Natural killer cell treated with Interleukin-12 subunit alpha and Interleukin-12 subunit beta and Interleukin-15 and Interleukin-18, amount 100 ng/mL, for 72 hours (primary cell): Measurements from ENCODE around the gene RFFL. TPM values are rescaled to one million over a fixed set of nuclear protein-coding genes. Genes with fewer than 3 reads are reported as not detected.
"Not testable (repeated sequence)": the region's sequence is repeated elsewhere in the genome, so short reads cannot be mapped to it uniquely, and the experiment has no call there.

Experiments
- ATAC-seq, 2 donors: fragments of 150-1000 bp; cut with Tn5 transposase in 1 of 2; sonication (Bioruptor Pico), chemical (Tn5 transposase) in 1 of 2; 2 replicates each; pipeline ENCODE4 v1.10.0; 2021
- DNase-seq: peaks from one replicate; pipeline ENCODE4 v3.0.0; 2022; ENCODE audit warnings: low spot score
- H3K27ac Mint-ChIP-seq, 2 donors: 1 replicate in 1 of 2; 2 replicates in 1 of 2; pipeline ENCODE4 v1.8.0; 2022; ENCODE audit warnings: mixed read lengths in 2 of 2, mild to moderate bottlenecking in 1 of 2, moderate library complexity in 1 of 2
- H3K27me3 Mint-ChIP-seq, 2 donors: 1 replicate in 1 of 2; 2 replicates in 1 of 2; pipeline ENCODE4 v1.8.0; 2022; ENCODE audit warnings: mixed read lengths in 2 of 2
- H3K36me3 Mint-ChIP-seq: one replicate; pipeline ENCODE4 v1.8.0; 2022; ENCODE audit warnings: mixed read lengths
- H3K4me1 Mint-ChIP-seq, 2 donors: 1 replicate in 1 of 2; 2 replicates in 1 of 2; pipeline ENCODE4 v1.8.0; 2022; ENCODE audit warnings: low read depth in 2 of 2, mixed read lengths in 2 of 2, mild to moderate bottlenecking in 1 of 2
- H3K4me3 Mint-ChIP-seq: one replicate; pipeline ENCODE4 v1.8.0; 2022; ENCODE audit warnings: mixed read lengths
- H3K9me3 Mint-ChIP-seq: 2 replicates; pipeline ENCODE4 v1.8.0; 2022; ENCODE audit warnings: mixed read lengths
- total RNA-seq, 2 donors: library from RNA; stranded (reverse); gene quantifications; one replicate each; pipeline ENCODE4 v1.2.3, GENCODE V29; 2022

Gene RFFL
- total RNA-seq, 2 donors from 2014 or later: 87.6 to 91.5 TPM

GRCh38 chr17:35000965-35001364, 62.5 kb downstream of the RFFL start:
- H3K36me3 Mint-ChIP-seq: peaks cover 11% of the 10 kb centered on the region

DNA sequence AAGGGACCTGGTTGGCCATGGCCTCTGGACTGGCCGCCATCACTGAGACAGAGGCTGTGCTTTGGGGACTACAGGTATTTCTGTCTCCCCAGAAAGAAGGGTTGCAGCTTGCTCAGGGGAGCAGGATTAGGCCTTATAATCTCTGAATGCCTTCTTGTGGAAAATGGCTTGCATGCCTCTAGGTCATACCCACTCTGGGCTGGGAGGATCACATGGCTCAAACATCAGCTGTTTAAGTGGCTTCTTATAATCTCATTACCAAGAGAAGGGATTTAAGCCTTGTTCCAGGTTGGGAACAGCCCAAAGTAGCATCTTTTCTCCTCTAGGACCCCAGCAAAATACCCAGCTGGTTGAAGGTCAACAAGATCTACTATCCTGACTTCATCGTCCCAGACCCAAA, 64.1 kb downstream of the RFFL start:
- H3K27me3 Mint-ChIP-seq: no peaks in the 10 kb centered on the region
- no peaks in the 10 kb centered on the region for H3K9me3 Mint-ChIP-seq
- H3K36me3 Mint-ChIP-seq: peaks cover 11% of the 10 kb centered on the region
- H3K27ac Mint-ChIP-seq: peak overlapping the region; percentile 37 to 39
- peaks cover 0 to 13% of the 10 kb centered on the region in 2 donors for H3K4me1 Mint-ChIP-seq
- DNase-seq (no peak), ATAC-seq (no peak)
- H3K4me3 Mint-ChIP-seq: no peak overlapping the region

More at GRCh38 chr17:35000965-35001364, 62.5 kb downstream of the RFFL start:
- peaks cover 0 to 13% of the 10 kb centered on the region in 2 donors for H3K4me1 Mint-ChIP-seq
- not testable (repeated sequence) for H3K4me3 Mint-ChIP-seq, H3K9me3 Mint-ChIP-seq, ATAC-seq, H3K27me3 Mint-ChIP-seq, DNase-seq
- peak overlapping the region in 1 of 2 donors; percentile 56 for H3K27ac Mint-ChIP-seq

GRCh38 chr17:34998205-34998604, 65.3 kb downstream of the RFFL start:
- H3K4me3 Mint-ChIP-seq: no peak overlapping the region
- H3K27ac Mint-ChIP-seq: peak overlapping the region; percentile 40 to 74
- peaks cover 2 to 16% of the 10 kb centered on the region in 2 donors for H3K4me1 Mint-ChIP-seq
- no peaks in the 10 kb centered on the region for H3K9me3 Mint-ChIP-seq
- no peaks in the 10 kb centered on the region for H3K27me3 Mint-ChIP-seq
- DNase-seq (peak; percentile 79), ATAC-seq (peak; percentile 90 to 91)
- H3K36me3 Mint-ChIP-seq: peaks cover 11% of the 10 kb centered on the region

DNA sequence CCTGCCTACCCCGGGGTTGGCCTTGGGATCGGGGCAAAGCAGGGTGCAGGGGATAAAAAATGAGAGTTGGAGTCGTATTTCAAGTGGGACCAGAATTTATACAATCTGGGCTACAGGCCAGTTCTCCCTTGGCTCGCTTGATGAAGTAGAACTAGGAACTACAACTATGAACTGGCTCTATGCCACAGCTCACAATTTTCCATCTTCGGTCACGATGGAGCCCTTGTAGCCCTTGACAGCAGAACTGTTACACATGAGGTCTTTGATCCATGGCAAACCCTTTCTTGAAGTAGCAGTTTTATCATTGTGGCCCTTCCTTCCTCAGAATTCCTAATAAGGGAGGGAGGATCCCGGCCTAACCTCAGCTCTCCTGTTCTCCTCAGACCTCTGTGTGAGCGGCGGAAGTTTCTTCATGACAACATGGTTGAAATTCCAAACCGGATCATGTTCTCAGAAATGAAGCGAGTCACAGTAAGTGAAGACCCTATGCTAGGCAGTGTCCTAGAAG, 66.1 kb downstream of the RFFL start:
- Mint-ChIP-seq H3K27me3 (no peaks in the 10 kb centered on the region), H3K36me3 (peaks cover 7% of the 10 kb centered on the region), H3K4me1 (peaks cover 10 to 18% of the 10 kb centered on the region in 2 donors), H3K4me3 (no peak overlapping the region), H3K27ac (peak overlapping the region in 1 of 2 donors; percentile 74), H3K9me3 (no peaks in the 10 kb centered on the region)
- DNase-seq (no peak), ATAC-seq (no peak)

DNA sequence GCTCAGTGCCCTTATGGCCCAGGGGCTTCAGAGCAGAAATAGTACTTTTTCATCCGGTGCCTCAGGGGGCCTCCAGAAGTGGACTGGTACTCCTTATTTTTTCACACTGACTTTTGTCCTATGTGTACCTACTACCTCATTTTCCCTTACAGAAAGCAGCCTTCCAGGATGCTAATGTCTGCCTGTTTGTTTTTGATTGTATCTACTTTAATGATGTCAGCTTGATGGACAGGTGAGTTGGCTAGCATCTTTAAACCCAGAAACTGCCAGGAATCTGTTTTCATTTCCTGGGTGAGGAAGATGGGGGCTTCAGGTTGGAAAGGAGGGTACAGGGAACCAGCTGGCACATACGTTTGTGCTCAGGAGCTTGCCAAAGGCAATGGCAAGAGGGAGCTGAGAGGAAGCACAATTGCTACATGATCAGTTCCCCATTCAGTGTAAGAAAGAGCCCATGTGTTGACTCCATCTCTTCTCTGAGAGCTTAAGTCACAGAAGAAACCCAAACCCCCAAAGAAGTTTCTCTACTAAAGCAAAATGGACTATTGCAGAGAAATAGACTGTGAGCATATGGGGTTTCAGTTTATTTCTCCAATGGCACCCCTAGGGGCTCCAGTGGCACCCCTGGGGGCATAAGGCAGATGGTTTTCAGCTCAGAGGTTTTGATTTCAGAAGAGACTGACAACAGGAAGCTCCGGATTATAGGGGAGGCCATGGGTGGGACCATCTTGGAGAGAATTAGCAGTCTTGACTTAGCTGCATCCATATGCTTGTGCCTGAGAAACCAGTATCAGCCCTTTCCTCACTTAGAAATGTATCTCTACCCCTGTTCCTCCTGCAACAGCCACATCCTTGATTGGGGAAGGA, 66.9 kb downstream of the RFFL start:
- peaks cover 18 to 22% of the 10 kb centered on the region in 2 donors for H3K4me1 Mint-ChIP-seq
- H3K4me3 Mint-ChIP-seq: no peak overlapping the region
- no peaks in the 10 kb centered on the region for H3K9me3 Mint-ChIP-seq
- H3K36me3 Mint-ChIP-seq: peaks cover 5% of the 10 kb centered on the region
- DNase-seq: no peak
- H3K27me3 Mint-ChIP-seq: no peaks in the 10 kb centered on the region
- peak overlapping the region in 1 of 2 donors; percentile 47 for H3K27ac Mint-ChIP-seq
- ATAC-seq: no peak

DNA sequence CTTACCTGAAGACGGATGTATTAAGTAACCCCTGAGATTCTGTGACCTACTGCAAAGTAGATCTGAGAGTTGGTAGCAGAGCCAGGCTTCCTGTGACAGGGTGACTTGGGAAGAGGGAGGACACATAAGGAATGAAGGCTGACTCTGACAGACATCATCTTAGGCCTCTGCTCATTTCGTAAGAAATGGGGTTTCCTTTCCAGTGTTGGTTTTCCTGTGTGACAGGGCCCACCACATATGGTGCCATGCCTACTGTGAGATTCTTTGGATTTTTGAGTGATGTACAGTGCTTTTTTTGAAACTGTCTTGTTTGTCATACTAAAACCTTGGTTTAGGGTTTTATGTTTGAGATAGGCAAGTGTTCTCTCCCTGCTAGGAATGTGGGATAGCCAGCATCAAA, 70.5 kb downstream of the RFFL start:
- no peaks in the 10 kb centered on the region for H3K27me3 Mint-ChIP-seq
- DNase-seq: no peak
- no peaks in the 10 kb centered on the region for H3K9me3 Mint-ChIP-seq
- peaks cover 9% of the 10 kb centered on the region for H3K36me3 Mint-ChIP-seq
- peak overlapping the region; percentile 9 for H3K4me3 Mint-ChIP-seq
- H3K4me1 Mint-ChIP-seq: peaks cover 18 to 25% of the 10 kb centered on the region in 2 donors
- peak in 1 of 2 donors; percentile 50 for ATAC-seq
- H3K27ac Mint-ChIP-seq: peak overlapping the region; percentile 37 to 82

DNA sequence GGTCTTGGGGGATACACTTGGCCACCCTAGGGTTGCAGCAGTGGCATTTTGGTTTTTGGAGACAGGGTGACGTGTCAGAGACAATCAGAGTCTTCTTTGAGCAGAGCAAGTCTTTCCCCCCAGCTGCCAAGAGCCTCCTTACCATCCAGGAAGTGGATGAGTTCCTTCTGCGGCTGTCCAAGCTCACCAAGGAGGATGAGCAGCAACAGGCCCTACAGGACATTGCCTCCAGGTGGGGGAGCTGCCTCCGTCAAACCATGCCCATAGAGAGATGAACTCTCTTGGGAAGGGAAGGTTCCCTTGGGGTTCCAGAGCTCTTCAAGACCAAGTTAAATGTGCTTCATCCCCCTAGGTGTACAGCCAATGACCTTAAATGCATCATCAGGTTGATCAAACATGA, 71.9 kb downstream of the RFFL start:
- Mint-ChIP-seq H3K27me3 (no peaks in the 10 kb centered on the region), H3K27ac (peak overlapping the region; percentile 37 to 82)
- ATAC-seq: no peak

DNA sequence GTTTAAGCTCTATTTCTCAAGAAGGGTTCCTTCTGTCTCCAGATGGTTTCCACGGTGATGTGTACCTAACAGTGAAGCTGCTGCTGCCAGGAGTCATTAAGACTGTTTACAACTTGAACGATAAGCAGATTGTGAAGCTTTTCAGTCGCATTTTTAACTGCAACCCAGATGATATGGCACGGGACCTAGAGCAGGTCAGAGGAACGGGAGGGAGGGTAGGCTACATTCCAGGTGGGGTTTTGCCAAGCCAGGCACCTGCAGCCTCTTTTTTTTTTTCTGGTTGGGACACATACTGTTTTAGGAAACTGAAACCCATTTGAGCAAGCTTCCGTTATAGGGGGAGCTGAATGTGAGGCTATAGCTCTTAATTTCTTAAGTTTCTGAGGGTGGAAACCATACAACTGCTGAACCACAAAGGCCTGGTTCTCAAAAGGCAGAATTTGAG, 72.6 kb downstream of the RFFL start:
- DNase-seq: no peak
- H3K36me3 Mint-ChIP-seq: peaks cover 5% of the 10 kb centered on the region
- peaks cover 18 to 24% of the 10 kb centered on the region in 2 donors for H3K4me1 Mint-ChIP-seq
- no peak overlapping the region for H3K4me3 Mint-ChIP-seq
- H3K27ac Mint-ChIP-seq: peak overlapping the region; percentile 37 to 82
- peak; percentile 43 to 56 for ATAC-seq
- H3K27me3 Mint-ChIP-seq: no peaks in the 10 kb centered on the region
- H3K9me3 Mint-ChIP-seq: no peaks in the 10 kb centered on the region

More for the DNA sequence above, 71.9 kb downstream of the RFFL start:
- H3K4me3 Mint-ChIP-seq: peak overlapping the region; percentile 33
- H3K4me1 Mint-ChIP-seq: peaks cover 18 to 24% of the 10 kb centered on the region in 2 donors
- H3K36me3 Mint-ChIP-seq: peaks cover 9% of the 10 kb centered on the region
- no peak for DNase-seq
- no peaks in the 10 kb centered on the region for H3K9me3 Mint-ChIP-seq

DNA sequence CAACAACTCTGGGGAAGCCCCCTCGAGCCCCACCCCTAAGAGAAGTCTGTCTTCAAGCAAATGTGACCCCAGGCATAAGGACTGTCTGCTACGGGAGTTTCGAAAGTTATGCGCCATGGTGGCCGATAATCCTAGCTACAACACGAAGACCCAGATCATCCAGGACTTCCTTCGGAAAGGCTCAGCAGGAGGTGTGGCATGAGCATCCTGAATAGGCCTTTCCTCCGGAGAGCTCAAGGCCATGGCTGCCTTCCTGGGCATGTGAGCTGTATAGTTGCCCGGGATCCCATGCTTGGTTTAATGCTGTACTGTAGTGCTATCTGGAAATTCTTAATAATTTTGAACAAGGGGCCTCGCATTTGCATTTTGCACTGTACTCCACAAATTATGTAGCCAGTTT, 74.0 kb downstream of the RFFL start:
- peak overlapping the region in 1 of 2 donors; percentile 37 for H3K27ac Mint-ChIP-seq
- H3K36me3 Mint-ChIP-seq: peaks cover 10% of the 10 kb centered on the region

DNA sequence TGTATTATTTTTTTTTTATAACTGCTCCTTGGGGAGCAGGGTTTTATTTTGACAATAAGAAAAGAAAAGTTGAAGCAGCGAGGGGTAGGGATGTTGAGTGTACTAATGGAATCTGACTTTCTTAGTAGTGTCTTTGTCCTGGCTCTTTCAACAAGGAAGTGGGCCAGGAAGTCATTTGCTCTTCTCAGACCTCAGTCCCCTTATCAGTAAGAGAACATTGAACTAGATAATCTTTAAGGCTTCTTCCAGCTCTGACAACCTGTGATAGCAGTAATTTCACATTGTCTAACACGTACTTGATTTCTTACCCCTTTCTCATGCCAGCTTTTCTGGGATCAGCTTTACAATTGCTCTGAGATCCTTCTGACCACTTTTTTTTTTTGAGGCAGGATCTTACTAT, 74.9 kb downstream of the RFFL start:
- Mint-ChIP-seq H3K4me3 (no peak overlapping the region), H3K9me3 (no peaks in the 10 kb centered on the region), H3K36me3 (peaks cover 17% of the 10 kb centered on the region), H3K27ac (peak overlapping the region in 1 of 2 donors; percentile 55), H3K27me3 (no peaks in the 10 kb centered on the region), H3K4me1 (peaks cover 26 to 34% of the 10 kb centered on the region in 2 donors)
- ATAC-seq (no peak), DNase-seq (no peak)

More for the DNA sequence above, 74.0 kb downstream of the RFFL start:
- Mint-ChIP-seq H3K9me3 (no peaks in the 10 kb centered on the region), H3K4me3 (no peak overlapping the region), H3K4me1 (peaks cover 18 to 27% of the 10 kb centered on the region in 2 donors), H3K27me3 (no peaks in the 10 kb centered on the region)
- no peak for DNase-seq
- no peak for ATAC-seq

- Mint-ChIP-seq H3K36me3 (peaks cover 23% of the 10 kb centered on the region), H3K9me3 (no peaks in the 10 kb centered on the region), H3K4me3 (no peak overlapping the region), H3K27me3 (no peaks in the 10 kb centered on the region), H3K4me1 (peaks cover 22 to 30% of the 10 kb centered on the region in 2 donors), H3K27ac (no peak overlapping the region)
- no peak for ATAC-seq
- no peak for DNase-seq
Observed at GRCh38 chr17:34987232-34987631, 76.3 kb downstream of the RFFL start.

DNA sequence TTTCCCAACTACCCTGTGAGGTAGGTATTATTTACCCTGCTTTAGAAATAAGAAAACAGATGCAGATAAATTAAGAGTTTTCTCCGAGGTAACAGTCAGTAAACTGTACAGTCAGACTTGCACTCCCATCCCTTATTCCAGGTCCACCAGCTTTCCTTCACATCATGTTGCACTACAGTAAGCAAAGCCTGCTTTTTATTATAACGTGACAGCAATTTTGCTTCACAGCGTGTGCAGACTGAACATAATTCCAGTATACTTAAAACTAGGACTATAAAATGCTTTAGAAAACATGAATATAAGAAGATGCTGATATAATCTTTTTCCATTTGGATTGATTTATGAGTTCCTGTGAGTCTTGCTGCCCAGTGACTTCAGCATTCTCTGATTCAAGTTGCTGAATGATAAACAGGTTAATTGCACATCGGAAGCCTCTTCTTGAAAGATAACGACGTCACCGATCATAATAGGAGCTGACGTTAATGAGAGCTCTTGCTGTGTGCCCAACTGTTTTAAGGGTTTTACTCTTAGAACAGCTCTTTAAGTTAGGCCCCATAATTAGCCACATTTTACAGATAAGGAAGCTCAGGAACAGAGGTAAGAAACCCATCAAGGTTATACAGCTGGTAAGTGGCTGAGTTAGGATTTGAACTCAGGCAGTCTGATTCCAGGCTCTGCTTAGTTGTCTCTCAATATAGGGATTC, 81.8 kb downstream of the RFFL start:
- DNase-seq (no peak), ATAC-seq (no peak)
- Mint-ChIP-seq H3K9me3 (no peaks in the 10 kb centered on the region), H3K4me3 (peak overlapping the region; percentile 99), H3K4me1 (peaks cover 39 to 41% of the 10 kb centered on the region in 2 donors), H3K36me3 (peaks cover 19% of the 10 kb centered on the region), H3K27me3 (no peaks in the 10 kb centered on the region), H3K27ac (peak overlapping the region; percentile 97)

- Mint-ChIP-seq H3K27ac (peak overlapping the region; percentile 97), H3K9me3 (no peaks in the 10 kb centered on the region), H3K4me3 (peak overlapping the region; percentile 99), H3K4me1 (peaks cover 39 to 41% of the 10 kb centered on the region in 2 donors), H3K27me3 (no peaks in the 10 kb centered on the region), H3K36me3 (peaks cover 19% of the 10 kb centered on the region)
- ATAC-seq (peak; percentile 95 to 96), DNase-seq (peak; percentile 85)
Observed at GRCh38 chr17:34980681-34981537, 82.6 kb downstream of the RFFL start.
